Adipocyte (in vitro differentiated cells): ENCODE results near the gene MYO1G.
A peak's percentile ranks its signal among the peaks of the same experiment; 100 is the strongest.
"Not testable (repeated sequence)": the region's sequence is repeated elsewhere in the genome, so short reads cannot be mapped to it uniquely, and the experiment has no call there.

Experiments
- DNase-seq: peaks from one replicate; pipeline ENCODE4 v3.0.0-alpha.2; 2015; ENCODE audit warnings: low read depth
- H3K27me3 ChIP-seq: replicated peaks from 2 replicates; pipeline ENCODE4 v1.7.0; 2013; ENCODE audit warnings: mild to moderate bottlenecking, low read length, moderate library complexity; ENCODE audit not compliant: control insufficient read depth, insufficient read depth
- H3K36me3 ChIP-seq: 2 replicates; pipeline ENCODE4 v1.7.0; 2013; ENCODE audit warnings: low read length, mild to moderate bottlenecking, moderate library complexity; ENCODE audit not compliant: control insufficient read depth, insufficient read depth, severe bottlenecking
- H3K4me1 ChIP-seq: 2 replicates; pipeline ENCODE4 v1.7.0; 2013; ENCODE audit warnings: mild to moderate bottlenecking, low read length, moderate library complexity; ENCODE audit not compliant: control insufficient read depth, insufficient read depth
- H3K4me3 ChIP-seq: 2 replicates; pipeline ENCODE4 v1.7.0; 2013; ENCODE audit warnings: mild to moderate bottlenecking, low read length, moderate library complexity
- H3K9ac ChIP-seq: 2 replicates; pipeline ENCODE4 v1.7.0; 2013; ENCODE audit warnings: mild to moderate bottlenecking, low read length, moderate library complexity
- H3K9me3 ChIP-seq: 2 replicates; pipeline ENCODE4 v1.7.0; 2013; ENCODE audit warnings: mild to moderate bottlenecking, low read length, moderate library complexity; ENCODE audit not compliant: control insufficient read depth

Gene MYO1G

DNA sequence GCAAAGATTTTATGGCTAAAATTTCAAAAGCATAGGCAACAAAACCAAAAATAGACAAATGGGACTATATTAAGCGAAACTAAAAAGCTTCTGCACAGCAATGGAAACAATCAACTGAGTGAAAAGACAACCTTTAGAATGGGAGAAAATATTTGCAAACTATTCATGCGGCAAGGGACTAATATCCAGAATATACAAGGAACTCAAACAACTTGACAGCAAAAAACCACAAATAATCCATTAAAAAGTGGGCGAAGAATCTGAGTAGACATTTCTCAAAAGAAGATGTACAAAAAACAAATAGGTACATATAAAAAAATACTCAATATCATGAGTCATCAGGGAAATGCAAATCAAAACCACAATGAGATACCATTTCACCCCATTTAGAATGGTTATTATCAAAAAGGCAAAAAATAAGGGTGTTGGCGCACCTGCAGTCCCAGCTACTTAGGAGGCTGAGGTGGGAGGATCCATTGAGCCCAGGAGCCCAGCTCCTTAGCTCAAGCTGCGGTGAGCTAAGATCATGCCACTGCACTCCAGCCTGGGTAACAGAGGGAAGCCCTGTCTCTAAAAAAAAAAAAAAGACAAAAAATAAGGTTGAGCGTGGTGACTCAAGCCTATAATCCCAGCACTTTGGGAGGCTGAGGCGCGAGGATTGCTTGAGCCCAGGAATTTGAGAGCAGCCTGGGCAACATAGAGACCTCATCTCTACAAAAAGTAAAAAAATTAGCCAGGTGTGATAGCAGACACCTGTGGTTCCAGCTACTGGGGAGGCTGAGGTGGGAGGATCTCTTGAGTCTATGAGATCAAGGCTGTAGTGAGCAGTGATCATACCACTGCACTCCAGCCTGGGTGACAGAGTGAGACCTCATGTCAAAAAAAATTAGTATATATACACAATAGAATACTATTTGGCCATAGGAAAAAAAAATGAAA lies 17.0 kb upstream of the MYO1G start:
- H3K36me3 ChIP-seq, result no peaks in the 10 kb centered on the region
- no peaks in the 10 kb centered on the region for H3K9me3 ChIP-seq
- H3K4me3 ChIP-seq, result no peak overlapping the region
- H3K27me3 ChIP-seq, result no peaks in the 10 kb centered on the region
- no peak overlapping the region for H3K9ac ChIP-seq
- peaks cover 8% of the 10 kb centered on the region for H3K4me1 ChIP-seq
- no peak for DNase-seq

DNA sequence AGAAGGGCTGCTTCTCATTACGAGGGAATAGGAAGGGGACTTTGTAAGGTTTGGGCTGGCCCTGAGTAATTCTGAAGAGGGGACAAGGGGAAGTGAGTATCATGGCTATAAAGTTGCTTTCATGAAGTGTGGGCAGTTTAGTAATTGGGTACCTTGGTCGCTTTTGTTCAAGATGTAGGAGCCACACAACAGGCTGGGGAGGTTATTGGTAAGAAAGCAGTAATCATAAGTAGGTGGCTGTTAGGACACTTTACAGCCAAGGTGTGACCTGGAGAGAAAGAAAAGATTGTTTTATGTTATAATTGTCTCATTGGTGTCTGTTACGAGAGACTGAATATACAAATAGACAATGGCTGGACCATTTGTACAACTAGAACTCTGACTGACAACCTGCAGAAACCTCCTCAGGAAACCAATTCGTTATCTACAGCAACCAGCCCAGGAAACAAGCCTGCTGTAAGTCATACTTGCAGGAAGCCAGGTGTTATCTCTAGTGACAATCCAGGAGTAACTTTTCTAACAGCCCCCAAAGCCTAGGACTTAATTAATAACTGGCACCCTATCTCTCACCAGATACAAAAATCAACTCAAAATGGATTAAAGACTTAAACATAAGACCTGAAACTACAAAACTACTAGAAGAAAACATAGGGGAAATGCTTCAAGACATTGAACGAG lies 16.2 kb upstream of the MYO1G start:
- Histone ChIP-seq H3K9ac (no peak overlapping the region), H3K4me3 (no peak overlapping the region), H3K36me3 (no peaks in the 10 kb centered on the region), H3K27me3 (no peaks in the 10 kb centered on the region), H3K9me3 (no peaks in the 10 kb centered on the region), H3K4me1 (peaks cover 16% of the 10 kb centered on the region)
- no peak for DNase-seq

DNA sequence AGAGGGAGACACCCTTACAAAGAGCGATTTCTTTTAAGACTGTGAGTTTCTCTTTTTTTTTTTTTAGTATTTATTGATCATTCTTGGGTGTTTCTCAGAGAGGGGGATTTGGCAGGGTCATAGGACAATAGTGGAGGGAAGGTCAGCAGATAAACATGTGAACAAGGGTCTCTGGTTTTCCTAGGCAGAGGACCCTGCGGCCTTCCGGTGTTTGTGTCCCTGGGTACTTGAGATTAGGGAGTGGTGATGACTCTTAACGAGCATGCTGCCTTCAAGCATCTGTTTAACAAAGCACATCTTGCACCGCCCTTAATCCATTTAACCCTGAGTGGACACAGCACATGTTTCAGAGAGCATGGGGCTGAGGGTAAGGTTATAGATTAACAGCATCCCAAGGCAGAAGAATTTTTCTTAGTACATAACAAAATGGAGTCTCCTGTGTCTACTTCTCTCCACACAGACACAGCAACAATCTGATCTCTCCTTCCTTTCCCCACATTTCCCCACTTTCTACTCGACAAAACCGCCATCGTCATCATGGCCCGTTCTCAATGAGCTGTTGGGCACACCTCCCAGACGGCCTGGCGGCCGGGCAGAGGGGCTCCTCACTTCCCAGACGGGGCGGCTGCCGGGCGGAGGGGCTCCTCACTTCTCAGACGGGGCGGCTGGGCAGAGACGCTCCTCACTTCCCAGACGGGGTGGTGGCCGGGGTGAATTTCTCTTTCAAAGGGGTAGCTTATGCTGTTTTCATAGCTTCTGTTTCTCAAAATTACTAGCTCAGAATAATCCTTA lies 13.4 kb upstream of the MYO1G start:
- not testable (repeated sequence) for DNase-seq, H3K9ac ChIP-seq, H3K36me3 ChIP-seq, H3K4me3 ChIP-seq, H3K27me3 ChIP-seq, H3K9me3 ChIP-seq
- H3K4me1 ChIP-seq, result peaks cover 17% of the 10 kb centered on the region

DNA sequence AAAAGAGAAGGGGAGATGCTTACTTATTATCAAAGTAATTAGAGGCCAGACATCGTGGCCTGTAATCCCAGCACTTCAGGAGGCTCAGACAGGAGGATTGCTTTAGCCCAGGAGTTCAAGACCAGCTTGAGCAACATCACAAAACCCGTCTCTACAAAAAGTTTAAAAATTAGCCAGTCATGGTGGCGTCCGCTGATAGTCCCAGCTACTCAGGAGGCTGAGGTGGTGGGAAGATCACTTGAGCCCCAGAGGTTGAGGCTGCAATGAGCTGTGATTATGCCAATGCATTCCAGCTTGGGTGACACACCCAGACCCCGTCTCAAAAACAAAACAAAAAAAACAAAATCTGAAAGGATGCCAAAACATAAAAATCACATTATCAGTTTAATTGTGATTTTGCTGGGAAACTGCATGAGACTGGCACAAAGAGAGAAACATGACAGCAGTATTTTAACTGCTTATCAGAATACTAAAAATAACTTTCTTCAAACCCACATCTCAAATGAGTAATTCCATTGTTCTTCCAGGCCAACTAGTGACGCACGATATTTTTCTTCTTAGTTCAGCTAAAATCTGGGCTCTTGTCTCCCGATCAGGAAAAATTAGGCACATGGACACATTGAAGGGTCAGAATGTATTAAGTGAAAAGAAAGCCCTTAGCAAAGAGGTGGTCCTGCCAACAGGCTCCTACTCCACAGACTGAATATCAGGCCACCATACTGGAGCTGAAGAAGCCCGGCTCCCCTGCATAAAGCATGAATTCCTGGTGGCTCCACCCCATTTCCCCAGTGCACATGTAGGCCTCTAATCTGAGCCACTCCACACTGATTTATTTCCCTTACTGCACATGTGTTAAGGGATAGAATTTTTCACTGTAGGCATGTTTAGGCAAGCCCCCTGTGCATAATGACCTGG lies 11.6 kb upstream of the MYO1G start:
- DNase-seq, result peak; percentile 38
- H3K9me3 ChIP-seq, result no peaks in the 10 kb centered on the region

DNA sequence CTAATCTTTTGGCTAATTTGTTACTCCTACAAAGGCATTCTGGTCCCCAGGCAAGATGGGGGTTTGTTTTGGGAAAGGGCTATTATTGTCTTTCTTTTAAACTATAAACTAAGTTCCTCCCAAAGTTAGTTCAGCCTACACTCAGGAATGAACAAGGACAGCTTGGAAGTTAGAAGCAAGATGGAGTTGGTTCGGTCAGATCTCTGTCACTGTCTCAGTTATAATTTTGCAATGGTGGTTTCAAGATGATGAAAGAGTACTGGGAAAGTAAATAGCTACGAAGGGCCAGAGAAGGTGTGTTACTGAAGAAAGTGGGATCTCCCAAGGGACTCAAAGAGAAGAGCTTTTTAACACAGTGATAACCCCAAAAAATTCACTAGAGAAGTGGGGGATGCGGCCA lies 10.3 kb upstream of the MYO1G start:
- H3K4me3 ChIP-seq, result no peak overlapping the region
- H3K4me1 ChIP-seq, result peaks cover 37% of the 10 kb centered on the region
- DNase-seq, result no peak
- H3K27me3 ChIP-seq, result no peaks in the 10 kb centered on the region
- H3K9me3 ChIP-seq, result no peaks in the 10 kb centered on the region
- H3K36me3 ChIP-seq, result peaks cover 13% of the 10 kb centered on the region
- no peak overlapping the region for H3K9ac ChIP-seq

More for the DNA sequence above, 11.6 kb upstream of the MYO1G start:
- peaks cover 25% of the 10 kb centered on the region for H3K4me1 ChIP-seq
- H3K36me3 ChIP-seq, result peaks cover under 1% of the 10 kb centered on the region
- H3K9ac ChIP-seq, result peak overlapping the region; percentile 60
- peak overlapping the region; percentile 13 for H3K4me3 ChIP-seq
- H3K27me3 ChIP-seq, result no peaks in the 10 kb centered on the region

DNA sequence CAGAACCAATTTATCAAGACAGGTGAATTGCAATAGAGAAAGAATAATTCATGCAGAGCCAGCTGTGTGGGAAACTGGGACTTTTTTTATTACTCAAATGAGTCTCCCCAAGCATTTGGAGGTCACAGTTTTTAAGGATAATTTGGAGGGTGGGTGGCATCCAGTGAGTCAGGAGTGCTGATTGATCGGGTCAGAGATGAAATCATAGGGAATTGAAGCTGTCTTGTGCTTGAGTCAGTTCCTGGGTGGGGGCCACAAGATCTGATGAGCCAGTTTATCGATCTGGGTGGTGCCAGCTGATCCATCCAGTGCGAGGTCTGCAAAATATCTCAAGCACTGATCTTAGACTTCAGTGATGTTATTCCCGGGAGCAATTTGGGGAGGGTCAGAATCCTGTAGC lies 9.9 kb upstream of the MYO1G start:
- Histone ChIP-seq H3K4me3 (no peak overlapping the region), H3K27me3 (no peaks in the 10 kb centered on the region), H3K4me1 (peaks cover 41% of the 10 kb centered on the region), H3K9ac (no peak overlapping the region), H3K36me3 (peaks cover 17% of the 10 kb centered on the region), H3K9me3 (no peaks in the 10 kb centered on the region)
- no peak for DNase-seq

- Histone ChIP-seq H3K9me3 (no peaks in the 10 kb centered on the region), H3K9ac (no peak overlapping the region), H3K4me1 (peaks cover 41% of the 10 kb centered on the region), H3K36me3 (peaks cover 24% of the 10 kb centered on the region), H3K4me3 (no peak overlapping the region), H3K27me3 (no peaks in the 10 kb centered on the region)
- no peak for DNase-seq
These were observed 9.2 kb upstream of the MYO1G start for GRCh38 chr7:44987996-44988395.

GRCh38 chr7:44987457-44987856 lies 8.6 kb upstream of the MYO1G start:
- Histone ChIP-seq H3K9me3 (no peaks in the 10 kb centered on the region), H3K4me3 (peak overlapping the region; percentile 88), H3K9ac (no peak overlapping the region), H3K27me3 (no peaks in the 10 kb centered on the region), H3K4me1 (peaks cover 41% of the 10 kb centered on the region), H3K36me3 (peaks cover 30% of the 10 kb centered on the region)
- DNase-seq, result no peak

GRCh38 chr7:44986218-44987053 lies 7.6 kb upstream of the MYO1G start:
- Histone ChIP-seq H3K4me3 (peak overlapping the region; percentile 88), H3K4me1 (peaks cover 41% of the 10 kb centered on the region), H3K27me3 (no peaks in the 10 kb centered on the region), H3K9ac (peak overlapping the region; percentile 89), H3K36me3 (peaks cover 37% of the 10 kb centered on the region), H3K9me3 (no peaks in the 10 kb centered on the region)
- peak; percentile 97 for DNase-seq

- DNase-seq, result no peak
These were observed 7.0 kb upstream of the MYO1G start for GRCh38 chr7:44985900-44986217.

More at GRCh38 chr7:44985900-44986217, 7.0 kb upstream of the MYO1G start:
- Histone ChIP-seq H3K27me3 (no peaks in the 10 kb centered on the region), H3K9me3 (no peaks in the 10 kb centered on the region), H3K4me3 (peak overlapping the region; percentile 88), H3K4me1 (peaks cover 42% of the 10 kb centered on the region), H3K36me3 (peaks cover 40% of the 10 kb centered on the region), H3K9ac (peak overlapping the region; percentile 89)
